ENCODE data around the gene BICDL2.

- TF ChIP-seq CTCF (IDR thresholded peaks at IDR 0.05) (no peak), EZH2phosphoT487 (IDR thresholded peaks at IDR 0.05; ENCODE audit: borderline replicate concordance, low read depth) (no peak), GABPA (IDR thresholded peaks at IDR 0.05; ENCODE audit: low read depth) (no peak), TAF1 (IDR thresholded peaks at IDR 0.05; ENCODE audit: borderline replicate concordance, low read depth, low read length) (no peak), USF2 (IDR thresholded peaks at IDR 0.05; ENCODE audit: borderline replicate concordance, low read depth, low read length) (no peak), FOXJ3 (CRISPR knock-in tag; IDR thresholded peaks at IDR 0.05) (no peak), FOSL2 (IDR thresholded peaks at IDR 0.05; ENCODE audit: borderline replicate concordance, low read depth) (no peak), POLR2AphosphoS5 (IDR thresholded peaks at IDR 0.05; ENCODE audit: low read depth, low read length) (no peak)
Measured at GRCh38 chr16:3050487-3050886, 13.7 kb upstream of the BICDL2 start.

Data from SK-N-SH (cell line).